Colonic mucosa (tissue), 4 donors: ENCODE data around the gene TEX2. TPM values are rescaled to one million over a fixed set of nuclear protein-coding genes. Genes with fewer than 3 reads are reported as not detected.
A peak's percentile ranks its signal among the peaks of the same experiment; 100 is the strongest.

Experiments
- DNase-seq: peaks from one replicate; pipeline ENCODE4 v3.0.0-alpha.2; 2020
- H3K27ac ChIP-seq: fragments of 200-600 bp; one replicate; pipeline ENCODE4 v1.8.0; 2021
- H3K27me3 ChIP-seq: fragments of 200-600 bp; one replicate; pipeline ENCODE4 v1.8.0; 2021
- H3K36me3 ChIP-seq: fragments of 200-600 bp; one replicate; pipeline ENCODE4 v1.8.0; 2021
- H3K4me1 ChIP-seq: fragments of 200-600 bp; one replicate; pipeline ENCODE4 v1.8.0; 2021; ENCODE audit warnings: mild to moderate bottlenecking
- H3K4me3 ChIP-seq: fragments of 200-600 bp; one replicate; pipeline ENCODE4 v1.8.0; 2021
- H3K9ac ChIP-seq, 2 donors: one replicate each; pipeline ENCODE4 v1.7.0; 2013; ENCODE audit warnings: control low read depth in 2 of 2, low read depth in 2 of 2, low read length in 2 of 2
- H3K9me3 ChIP-seq: fragments of 200-600 bp; one replicate; pipeline ENCODE4 v1.8.0; 2021
- CTCF ChIP-seq: fragments of 200-600 bp; IDR thresholded peaks from one replicate; pipeline ENCODE4 v1.8.0; 2022; ENCODE audit warnings: antibody characterized with exemption, mild to moderate bottlenecking
- intact Hi-C: fragments of 100-400 bp; cut with DNase I; formaldehyde crosslinking; loops from one replicate; pipeline ENCODE4 v1.14.1; 2022
- total RNA-seq, 2 donors: library from RNA; stranded (reverse); fragmentation: NEBNext Ultra II Directional in 1 of 2; extraction: Animal tissue kit (Norgen Biotek cat#: 25700) in 1 of 2; gene quantifications; one replicate each; pipeline ENCODE4 v1.2.1, GENCODE V29; 2021
- donor health status: healthy.
- donor health status: DM: no; HTN: no; CAD: no.
- donor health status: DM: no; HTN: no; CAD: no.

Gene TEX2
- total RNA-seq, 2 donors from 2014 or later, result 29.0 to 29.7 TPM

DNA sequence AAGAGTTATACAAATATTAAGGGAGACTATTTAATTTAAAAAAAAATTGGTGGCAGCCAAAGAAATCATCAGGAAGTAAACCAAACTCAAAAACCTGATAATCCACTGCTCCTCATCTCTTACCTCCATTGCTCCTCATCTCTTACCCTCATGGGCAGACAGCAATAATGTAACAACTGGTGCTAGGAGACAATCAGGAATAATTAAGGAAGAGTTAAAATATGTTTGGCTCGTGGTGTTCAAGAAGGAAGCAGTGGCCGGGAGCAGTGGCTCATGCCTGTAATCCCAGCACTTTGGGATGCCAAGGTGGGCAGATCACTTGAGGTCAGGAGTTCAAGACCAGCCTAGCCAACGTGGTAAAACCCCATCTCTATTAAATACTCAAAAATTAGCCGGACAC lies 151.2 kb downstream of the TEX2 start:
- H3K27ac ChIP-seq, result no peak overlapping the region
- intact Hi-C loops, result no loop called here
- H3K4me1 ChIP-seq, result peaks cover 4% of the 10 kb centered on the region
- H3K9ac ChIP-seq, result no peak overlapping the region
- DNase-seq, result no peak
- H3K9me3 ChIP-seq, result no peaks in the 10 kb centered on the region
- H3K27me3 ChIP-seq, result no peaks in the 10 kb centered on the region
- no peaks in the 10 kb centered on the region for H3K36me3 ChIP-seq
- no peak for TF ChIP-seq CTCF
- no peak overlapping the region for H3K4me3 ChIP-seq

DNA sequence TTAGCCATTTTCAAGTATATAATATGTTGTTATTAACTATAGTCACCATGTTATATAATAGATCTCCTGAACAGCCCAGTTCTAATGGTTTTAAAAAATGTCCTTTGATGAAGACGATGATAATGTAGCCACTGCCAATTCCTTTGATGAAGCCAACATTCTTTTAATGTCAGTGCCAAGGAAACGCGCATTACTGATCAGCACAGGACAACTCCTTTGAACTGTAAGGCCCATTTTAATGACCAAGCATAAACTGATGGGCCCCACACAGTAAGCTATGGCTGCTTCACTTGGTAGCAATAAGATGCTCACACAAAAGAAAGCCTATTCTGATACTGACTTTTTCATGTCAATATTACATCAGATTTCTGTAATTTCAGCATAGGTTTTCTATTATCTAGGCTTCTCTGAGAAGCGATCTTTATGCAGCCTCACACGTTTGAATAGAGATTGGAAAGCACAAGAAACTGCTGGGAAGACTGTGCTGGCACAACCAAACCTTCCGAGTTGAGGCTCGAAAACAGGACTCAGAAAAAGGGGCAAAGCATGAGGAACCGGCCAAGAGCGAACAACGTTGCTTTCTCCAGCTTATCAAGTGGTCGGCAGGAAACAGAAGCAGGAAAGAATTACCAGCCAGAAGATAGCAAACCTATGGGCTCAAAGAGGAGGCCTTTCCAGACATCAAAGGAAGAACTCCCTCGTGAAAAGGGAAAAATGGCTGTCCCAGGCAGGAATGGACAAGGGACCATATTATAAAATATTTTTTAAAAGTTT lies 152.5 kb downstream of the TEX2 start:
- Histone ChIP-seq H3K27ac (no peak overlapping the region), H3K36me3 (no peaks in the 10 kb centered on the region), H3K4me3 (no peak overlapping the region), H3K9ac (no peak overlapping the region), H3K4me1 (peaks cover 4% of the 10 kb centered on the region), H3K9me3 (no peaks in the 10 kb centered on the region), H3K27me3 (no peaks in the 10 kb centered on the region)
- intact Hi-C loops, result no loop called here
- DNase-seq, result no peak
- no peak for TF ChIP-seq CTCF

DNA sequence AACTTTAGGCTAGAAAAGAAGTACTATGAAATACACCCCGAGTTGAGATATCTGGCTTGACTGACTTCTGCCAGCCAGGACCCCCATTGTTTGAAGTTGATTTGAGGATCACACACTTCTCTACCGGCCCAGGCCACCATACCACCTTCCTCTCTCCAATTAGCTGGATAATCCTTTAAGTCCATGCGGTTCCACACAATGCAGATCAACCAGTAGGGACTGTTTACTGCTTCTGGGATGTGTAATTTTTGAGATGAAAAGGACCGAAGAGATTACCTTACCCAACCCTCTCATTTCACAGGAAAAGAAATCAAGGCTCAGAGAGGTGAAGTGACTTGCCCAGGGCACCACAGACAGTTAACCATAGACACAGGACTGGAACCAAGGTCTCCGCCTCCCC lies 153.7 kb downstream of the TEX2 start:
- no peak for DNase-seq
- intact Hi-C loops, result no loop called here
- no peak overlapping the region for H3K27ac ChIP-seq
- H3K4me1 ChIP-seq, result peaks cover 4% of the 10 kb centered on the region
- no peak overlapping the region for H3K9ac ChIP-seq
- H3K27me3 ChIP-seq, result no peaks in the 10 kb centered on the region
- H3K9me3 ChIP-seq, result no peaks in the 10 kb centered on the region
- no peaks in the 10 kb centered on the region for H3K36me3 ChIP-seq
- TF ChIP-seq CTCF, result no peak
- H3K4me3 ChIP-seq, result no peak overlapping the region

GRCh38 chr17:64107500-64108236 lies 155.4 kb downstream of the TEX2 start:
- H3K4me3 ChIP-seq, result no peak overlapping the region
- H3K9me3 ChIP-seq, result no peaks in the 10 kb centered on the region
- TF ChIP-seq CTCF, result no peak
- intact Hi-C loops, result no loop called here
- no peak overlapping the region for H3K9ac ChIP-seq
- no peak overlapping the region for H3K27ac ChIP-seq
- no peak for DNase-seq
- no peaks in the 10 kb centered on the region for H3K27me3 ChIP-seq
- H3K36me3 ChIP-seq, result no peaks in the 10 kb centered on the region
- H3K4me1 ChIP-seq, result peaks cover 4% of the 10 kb centered on the region

DNA sequence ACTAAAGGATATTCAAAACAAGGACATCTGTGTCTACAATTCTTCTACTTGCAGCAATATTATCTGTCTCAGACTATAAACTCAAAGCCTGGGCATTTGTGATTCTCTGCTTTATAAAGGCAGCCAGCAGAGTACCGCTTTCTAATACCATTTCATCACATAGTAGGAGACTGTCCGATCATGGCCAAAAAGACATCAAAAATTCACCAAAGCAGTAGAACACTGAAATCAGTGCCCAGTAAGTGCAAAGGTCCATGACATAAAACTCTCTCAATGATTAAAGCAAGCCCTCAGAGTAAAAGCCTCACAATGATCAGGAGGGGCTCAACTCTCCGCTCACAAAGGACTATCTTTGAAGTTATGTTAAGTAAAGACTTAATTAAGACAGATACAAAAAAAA lies 156.1 kb downstream of the TEX2 start:
- no peak overlapping the region for H3K4me3 ChIP-seq
- TF ChIP-seq CTCF, result no peak
- H3K4me1 ChIP-seq, result peaks cover 4% of the 10 kb centered on the region
- intact Hi-C loops, result no loop called here
- no peak overlapping the region for H3K27ac ChIP-seq
- no peaks in the 10 kb centered on the region for H3K27me3 ChIP-seq
- no peak for DNase-seq
- no peaks in the 10 kb centered on the region for H3K36me3 ChIP-seq
- H3K9me3 ChIP-seq, result no peaks in the 10 kb centered on the region
- H3K9ac ChIP-seq, result peak overlapping the region in 1 of 2 donors; percentile 3
